HCT116 (cell line): ENCODE results near the gene PARVB.

Experiments used
- CEBPB ChIP-seq: IDR thresholded peaks from 2 replicates; pipeline ENCODE4 v1.6.1; 2012; ENCODE audit warnings: low read depth
- CTCF ChIP-seq, 3 experiments: fragments of 200-600 bp in 1 of 3; sonication (generic) in 1 of 3; IDR thresholded peaks in 2 of 3; conservative IDR thresholded peaks in 1 of 3; 2 replicates each; pipeline ENCODE4 v1.5.1; 2012 to 2017; ENCODE audit warnings: low read depth in 2 of 3, low read length in 2 of 3, antibody characterized with exemption in 1 of 3, borderline replicate concordance in 1 of 3, control low read depth in 1 of 3, mild to moderate bottlenecking in 1 of 3, mixed read lengths in 1 of 3, mixed run types in 1 of 3, moderate library complexity in 1 of 3; ENCODE audit not compliant: insufficient read depth in 1 of 3
- EZH2 ChIP-seq: fragments of 200-600 bp; sonication (generic); IDR thresholded peaks from 2 replicates; pipeline ENCODE4 v1.6.1; 2017; ENCODE audit warnings: antibody characterized with exemption, mixed run types
- POLR2A ChIP-seq: IDR thresholded peaks from 2 replicates; pipeline ENCODE4 v1.7.0; 2011; ENCODE audit warnings: borderline replicate concordance; ENCODE audit not compliant: insufficient read depth, insufficient read length; ENCODE audit errors: extremely low read depth
- POLR2AphosphoS5 ChIP-seq: IDR thresholded peaks from 2 replicates; pipeline ENCODE4 v1.6.1; 2011; ENCODE audit warnings: mild to moderate bottlenecking, low read depth, low read length, moderate library complexity
- SIN3A ChIP-seq: IDR thresholded peaks from 2 replicates; pipeline ENCODE4 v1.6.1; 2012; ENCODE audit warnings: low read depth
- YY1 ChIP-seq: IDR thresholded peaks from 2 replicates; pipeline ENCODE4 v1.6.1; 2011; ENCODE audit warnings: low read length, low read depth, moderate library complexity, mild to moderate bottlenecking; ENCODE audit not compliant: insufficient replicate concordance; ENCODE audit errors: extremely low read depth
- ZFX ChIP-seq: fragments of 450-650 bp; IDR thresholded peaks from 2 replicates; pipeline ENCODE4 v1.6.1; 2017
- TF ChIP-seq, protein P1 (sequence below): IDR thresholded peaks from 2 replicates; pipeline ENCODE4 v1.6.1; 2012
- TF ChIP-seq, protein P2 (sequence below): IDR thresholded peaks from 2 replicates; pipeline ENCODE4 v1.6.1; 2012; ENCODE audit warnings: low read depth

DNA sequence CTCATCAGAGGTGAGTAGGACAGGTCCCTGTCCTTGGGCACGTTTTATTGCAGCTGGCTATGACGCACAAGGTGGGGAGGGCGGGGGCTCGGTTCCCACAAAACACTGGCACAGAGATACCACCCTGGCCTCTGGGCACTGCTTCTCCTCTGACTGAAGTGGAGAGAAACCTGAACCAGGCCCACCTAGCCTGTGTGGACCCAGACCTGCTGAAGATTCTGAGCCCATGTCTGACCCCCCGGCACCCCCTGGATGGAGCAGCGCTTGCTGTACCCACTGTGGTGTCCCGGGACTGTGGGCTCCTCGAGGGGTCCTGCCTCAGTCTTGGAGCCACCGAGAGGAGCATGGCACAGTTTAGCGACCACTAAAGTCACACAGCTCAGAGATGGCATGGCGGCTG lies 72.6 kb downstream of the PARVB start:
- TF ChIP-seq EZH2 (no peak), SIN3A (no peak), CTCF (IDR thresholded peaks at IDR 0.05 in 2 of 3, conservative IDR thresholded peaks at IDR 0.05 in 1 of 3; ENCODE audit: borderline replicate concordance in 1 of 3, insufficient read depth in 1 of 3, low read depth in 2 of 3, low read length in 2 of 3) (no peak), YY1 (no peak), POLR2AphosphoS5 (no peak), POLR2A (no peak), CEBPB (no peak), ZFX (no peak)
- TF ChIP-seq, protein P1, sequence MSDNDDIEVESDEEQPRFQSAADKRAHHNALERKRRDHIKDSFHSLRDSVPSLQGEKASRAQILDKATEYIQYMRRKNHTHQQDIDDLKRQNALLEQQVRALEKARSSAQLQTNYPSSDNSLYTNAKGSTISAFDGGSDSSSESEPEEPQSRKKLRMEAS = no peak
- TF ChIP-seq, protein P2, sequence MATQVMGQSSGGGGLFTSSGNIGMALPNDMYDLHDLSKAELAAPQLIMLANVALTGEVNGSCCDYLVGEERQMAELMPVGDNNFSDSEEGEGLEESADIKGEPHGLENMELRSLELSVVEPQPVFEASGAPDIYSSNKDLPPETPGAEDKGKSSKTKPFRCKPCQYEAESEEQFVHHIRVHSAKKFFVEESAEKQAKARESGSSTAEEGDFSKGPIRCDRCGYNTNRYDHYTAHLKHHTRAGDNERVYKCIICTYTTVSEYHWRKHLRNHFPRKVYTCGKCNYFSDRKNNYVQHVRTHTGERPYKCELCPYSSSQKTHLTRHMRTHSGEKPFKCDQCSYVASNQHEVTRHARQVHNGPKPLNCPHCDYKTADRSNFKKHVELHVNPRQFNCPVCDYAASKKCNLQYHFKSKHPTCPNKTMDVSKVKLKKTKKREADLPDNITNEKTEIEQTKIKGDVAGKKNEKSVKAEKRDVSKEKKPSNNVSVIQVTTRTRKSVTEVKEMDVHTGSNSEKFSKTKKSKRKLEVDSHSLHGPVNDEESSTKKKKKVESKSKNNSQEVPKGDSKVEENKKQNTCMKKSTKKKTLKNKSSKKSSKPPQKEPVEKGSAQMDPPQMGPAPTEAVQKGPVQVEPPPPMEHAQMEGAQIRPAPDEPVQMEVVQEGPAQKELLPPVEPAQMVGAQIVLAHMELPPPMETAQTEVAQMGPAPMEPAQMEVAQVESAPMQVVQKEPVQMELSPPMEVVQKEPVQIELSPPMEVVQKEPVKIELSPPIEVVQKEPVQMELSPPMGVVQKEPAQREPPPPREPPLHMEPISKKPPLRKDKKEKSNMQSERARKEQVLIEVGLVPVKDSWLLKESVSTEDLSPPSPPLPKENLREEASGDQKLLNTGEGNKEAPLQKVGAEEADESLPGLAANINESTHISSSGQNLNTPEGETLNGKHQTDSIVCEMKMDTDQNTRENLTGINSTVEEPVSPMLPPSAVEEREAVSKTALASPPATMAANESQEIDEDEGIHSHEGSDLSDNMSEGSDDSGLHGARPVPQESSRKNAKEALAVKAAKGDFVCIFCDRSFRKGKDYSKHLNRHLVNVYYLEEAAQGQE = no peak
